ENCODE measurements around the gene TTC38.
A peak's percentile ranks its signal among the peaks of the same experiment; 100 is the strongest.

Gene TTC38

GRCh38 chr22:46335201-46336118 is 67.7 kb downstream of the TTC38 start, which contains the start of gene TRMU:
Gene TRMU, plus strand, starts transcription at chr22:46335714. Its CDS starts 51 bp downstream, at chr22:46335765.
- peak; percentile 80 to 88 for DNase-seq

- DNase-seq: peak; percentile 2 to 11
Observed at GRCh38 chr22:46336119-46337078, 68.6 kb downstream of the TTC38 start.

- DNase-seq: no peak
Observed at GRCh38 chr22:46337870-46338269, 70.1 kb downstream of the TTC38 start.

- no peak for DNase-seq
Observed at GRCh38 chr22:46338636-46339035, 70.8 kb downstream of the TTC38 start.

GRCh38 chr22:46339956-46340355 is 72.1 kb downstream of the TTC38 start:
- no peak for DNase-seq

GRCh38 chr22:46340676-46341075 is 72.9 kb downstream of the TTC38 start:
- DNase-seq: no peak

All from inflammatory macrophage treated with lipopolysaccharide for 1 hour (primary cell).